H1 (cell line): ENCODE measurements around the gene ABI3BP. TPM values are rescaled to one million over a fixed set of nuclear protein-coding genes. Genes with fewer than 3 reads are reported as not detected.

Experiments used
- CTCF ChIA-PET: fragments of 300-600 bp; sonication (Branson Sonifier 250); formaldehyde crosslinking; loops from one replicate; lab custom pipeline; 2021; ENCODE audit not compliant: partially characterized antibody; lab: Charles Lee
- POLR2A ChIA-PET: fragments of 300-600 bp; sonication (Branson Sonifier 250); formaldehyde crosslinking; loops from one replicate; lab custom pipeline; 2021; ENCODE audit warnings: inconsistent platforms; ENCODE audit not compliant: partially characterized antibody; lab: Charles Lee
- DNase-seq, 2 experiments: peaks; one replicate each; pipeline versions ENCODE4 v3.0.0 to v3.0.0-alpha.2; 2010 to 2022; ENCODE audit warnings: low spot score in 2 of 2, low read depth in 1 of 2, mixed read lengths in 1 of 2
- FAIRE-seq: peaks from 2 replicates; lab custom pipeline; 2011; peaks lifted over from hg19 to GRCh38; lab: Jason Lieb, UNC
- H2AFZ ChIP-seq: 2 replicates; pipeline ENCODE4 v1.8.1; 2012; ENCODE audit warnings: low read length, inconsistent platforms
- H2AK5ac ChIP-seq: 2 replicates; pipeline ENCODE4 v1.6.1; 2013; ENCODE audit warnings: low read depth, low read length
- H2BK120ac ChIP-seq: replicated peaks from 2 replicates; pipeline ENCODE3; 2013; ENCODE audit warnings: low read depth, low read length, inconsistent platforms
- H2BK12ac ChIP-seq: 2 replicates; pipeline ENCODE4 v1.6.1; 2013; ENCODE audit warnings: low read depth, low read length
- H2BK15ac ChIP-seq: 2 replicates; pipeline ENCODE4 v1.6.1; 2013; ENCODE audit warnings: low read length
- H2BK20ac ChIP-seq: 2 replicates; pipeline ENCODE4 v1.6.1; 2013; ENCODE audit warnings: low read length
- H2BK5ac ChIP-seq: 2 replicates; pipeline ENCODE4 v1.6.1; 2013; ENCODE audit warnings: low read depth, low read length
- H3K14ac ChIP-seq: 2 replicates; pipeline ENCODE4 v1.6.1; 2013; ENCODE audit warnings: inconsistent platforms; ENCODE audit not compliant: insufficient read length
- H3K18ac ChIP-seq: 2 replicates; pipeline ENCODE4 v1.6.1; 2013; ENCODE audit warnings: low read length; ENCODE audit errors: extremely low read depth
- H3K23ac ChIP-seq: 2 replicates; pipeline ENCODE4 v1.6.1; 2013; ENCODE audit warnings: inconsistent platforms; ENCODE audit not compliant: insufficient read length
- H3K23me2 ChIP-seq: 2 replicates; pipeline ENCODE4 v1.6.1; 2013; ENCODE audit warnings: low read depth, low read length
- H3K27ac ChIP-seq: 2 replicates; pipeline ENCODE4 v1.6.1; 2011; ENCODE audit warnings: low read depth, low read length, inconsistent platforms
- H3K27me3 ChIP-seq, 4 experiments: replicated peaks in 1 of 4; 1 replicate in 1 of 4; 2 replicates in 3 of 4; pipeline versions ENCODE4 v1.6.1 to v1.8.1; 2011 to 2013; ENCODE audit warnings: low read length in 3 of 4, mild to moderate bottlenecking in 3 of 4, inconsistent platforms in 2 of 4, mixed read lengths in 2 of 4, moderate library complexity in 1 of 4; ENCODE audit not compliant: control insufficient read depth in 3 of 4, insufficient read depth in 3 of 4; ENCODE audit errors: extremely low read depth in 1 of 4
- H3K36me3 ChIP-seq, 4 experiments: 2 replicates each; pipeline versions ENCODE4 v1.6.1 to v1.8.1; 2011 to 2013; ENCODE audit warnings: mild to moderate bottlenecking in 4 of 4, low read length in 3 of 4, moderate library complexity in 2 of 4, control low read depth in 1 of 4, inconsistent platforms in 1 of 4; ENCODE audit not compliant: insufficient read depth in 4 of 4, control insufficient read depth in 2 of 4
- H3K4ac ChIP-seq: replicated peaks from 2 replicates; pipeline ENCODE3; 2013; ENCODE audit warnings: low read length, low read depth, mixed read lengths, inconsistent platforms; ENCODE audit not compliant: insufficient read length
- H3K4me1 ChIP-seq, 4 experiments: replicated peaks in 1 of 4; 1 replicate in 1 of 4; 2 replicates in 3 of 4; pipeline versions ENCODE4 v1.6.1 to v1.8.1; 2011 to 2013; ENCODE audit warnings: low read length in 3 of 4, inconsistent platforms in 2 of 4, mixed read lengths in 1 of 4; ENCODE audit not compliant: insufficient read depth in 4 of 4, control insufficient read depth in 3 of 4
- H3K4me2 ChIP-seq, 2 experiments: 2 replicates each; pipeline versions ENCODE4 v1.6.1 to v1.8.1; 2011 to 2013; ENCODE audit warnings: low read depth in 2 of 2, low read length in 2 of 2, control low read depth in 1 of 2, inconsistent platforms in 1 of 2, mild to moderate bottlenecking in 1 of 2; ENCODE audit not compliant: insufficient read depth in 1 of 2
- H3K4me3 ChIP-seq, 4 experiments: fragments of 200-600, 300-600 bp in 1 of 4; sonication (generic), shearing (Covaris generic), sonication (Bioruptor Twin) in 1 of 4; 2 replicates each; pipeline versions ENCODE4 v1.5.1 to v1.8.1; 2011 to 2016; ENCODE audit warnings: low read length in 4 of 4, low read depth in 3 of 4, control low read depth in 2 of 4, inconsistent platforms in 2 of 4, mild to moderate bottlenecking in 2 of 4, mixed read lengths in 1 of 4, moderate library complexity in 1 of 4; ENCODE audit not compliant: insufficient read depth in 2 of 4; ENCODE audit errors: extremely low read depth in 1 of 4
- H3K56ac ChIP-seq: replicated peaks from 2 replicates; pipeline ENCODE3; 2013; ENCODE audit warnings: low read depth, mild to moderate bottlenecking, mixed read lengths, low read length, inconsistent platforms; ENCODE audit not compliant: insufficient read length
- H3K79me1 ChIP-seq: 2 replicates; pipeline ENCODE4 v1.6.1; 2013; ENCODE audit warnings: low read depth, low read length, control low read depth
- H3K79me2 ChIP-seq, 2 experiments: 2 replicates each; pipeline versions ENCODE4 v1.6.1 to v1.8.1; 2012 to 2013; ENCODE audit warnings: low read length in 2 of 2, mild to moderate bottlenecking in 2 of 2, inconsistent platforms in 1 of 2; ENCODE audit not compliant: insufficient read depth in 2 of 2, control insufficient read depth in 1 of 2
- H3K9ac ChIP-seq, 4 experiments: replicated peaks in 1 of 4; 1 replicate in 1 of 4; 2 replicates in 3 of 4; pipeline versions ENCODE4 v1.6.1 to v1.8.1; 2011 to 2013; ENCODE audit warnings: low read depth in 3 of 4, low read length in 3 of 4, control low read depth in 2 of 4, mild to moderate bottlenecking in 2 of 4, moderate library complexity in 2 of 4, inconsistent platforms in 1 of 4; ENCODE audit errors: extremely low read depth in 1 of 4
- H3K9me3 ChIP-seq, 2 experiments: 2 replicates each; pipeline versions ENCODE4 v1.6.1 to v1.8.1; 2012 to 2013; ENCODE audit warnings: mild to moderate bottlenecking in 2 of 2, moderate library complexity in 2 of 2, control low read depth in 1 of 2, inconsistent platforms in 1 of 2, low read depth in 1 of 2, low read length in 1 of 2, mixed read lengths in 1 of 2; ENCODE audit not compliant: insufficient read depth in 2 of 2
- H4K20me1 ChIP-seq, 2 experiments: replicated peaks in 1 of 2; 2 replicates each; pipeline versions ENCODE3 to v1.8.1; 2011 to 2013; ENCODE audit warnings: inconsistent platforms in 2 of 2, low read length in 2 of 2, mild to moderate bottlenecking in 1 of 2; ENCODE audit not compliant: insufficient read depth in 2 of 2, control insufficient read depth in 1 of 2
- H4K5ac ChIP-seq: 2 replicates; pipeline ENCODE4 v1.6.1; 2013; ENCODE audit warnings: low read length, low read depth, mixed read lengths, inconsistent platforms; ENCODE audit not compliant: insufficient read length
- H4K8ac ChIP-seq: 2 replicates; pipeline ENCODE4 v1.8.0; 2013; ENCODE audit warnings: mild to moderate bottlenecking, moderate library complexity, low read length, inconsistent platforms; ENCODE audit not compliant: insufficient read depth; ENCODE audit errors: extremely low read depth
- H4K91ac ChIP-seq: replicated peaks from 2 replicates; pipeline ENCODE3; 2013; ENCODE audit warnings: low read length, mixed read lengths, inconsistent platforms; ENCODE audit not compliant: insufficient read length
- ATF2 ChIP-seq: IDR thresholded peaks from 2 replicates; pipeline ENCODE4 v1.6.1; 2012; ENCODE audit warnings: low read length, inconsistent platforms
- CREB1 ChIP-seq: IDR thresholded peaks from 2 replicates; pipeline ENCODE4 v1.6.1; 2012; ENCODE audit warnings: inconsistent platforms
- CTCF ChIP-seq, 3 experiments: IDR thresholded peaks; 1 replicate in 2 of 3; 2 replicates in 1 of 3; pipeline versions ENCODE4 v1.5.1 to v1.6.1; 2011; ENCODE audit warnings: low read length in 3 of 3, mild to moderate bottlenecking in 3 of 3, inconsistent platforms in 2 of 3, low read depth in 1 of 3, moderate library complexity in 1 of 3; ENCODE audit not compliant: insufficient read depth in 1 of 3; ENCODE audit errors: control extremely low read depth in 1 of 3
- EZH2 ChIP-seq: fragments of 200-600 bp; sonication (generic); IDR thresholded peaks from 2 replicates; pipeline ENCODE4 v1.7.1; 2012; ENCODE audit warnings: low read depth, mild to moderate bottlenecking, moderate library complexity, low read length, inconsistent platforms; ENCODE audit not compliant: severe bottlenecking
- HDAC2 ChIP-seq, 2 experiments: fragments of 300-600 bp in 1 of 2; sonication (generic) in 1 of 2; IDR thresholded peaks; 2 replicates each; pipeline ENCODE4 v1.6.1; 2011 to 2012; ENCODE audit warnings: low read depth in 2 of 2, low read length in 2 of 2, mild to moderate bottlenecking in 2 of 2, moderate library complexity in 2 of 2, borderline replicate concordance in 1 of 2, inconsistent platforms in 1 of 2
- POLR2AphosphoS5 ChIP-seq: IDR thresholded peaks from 2 replicates; pipeline ENCODE4 v1.6.1; 2011; ENCODE audit warnings: low read depth, low read length
- SAP30 ChIP-seq: fragments of 300-600 bp; sonication (generic); IDR thresholded peaks from 2 replicates; pipeline ENCODE4 v1.7.1; 2012; ENCODE audit warnings: low read length, moderate library complexity, mild to moderate bottlenecking, inconsistent platforms; ENCODE audit not compliant: insufficient read depth, insufficient replicate concordance
- SIRT6 ChIP-seq: IDR thresholded peaks from one replicate; pipeline ENCODE4 v1.7.1; 2012; ENCODE audit warnings: low read length, inconsistent platforms
- SUZ12 ChIP-seq: fragments of 200-600 bp; sonication (generic); IDR thresholded peaks from 2 replicates; pipeline ENCODE4 v1.6.1; 2012; ENCODE audit warnings: mild to moderate bottlenecking, inconsistent platforms, low read length, moderate library complexity, mixed read lengths
- ZNF274 ChIP-seq: IDR thresholded peaks from 2 replicates; pipeline ENCODE4 v1.7.0; 2012; ENCODE audit warnings: low read length, borderline replicate concordance; ENCODE audit errors: extremely low read depth
- WGBS, 2 experiments: shearing (Covaris generic) in 1 of 2; methylation state at CpG; one replicate each; pipeline versions ENCODE4 v1.1.6 to v1.1.7; 2013 to 2015; ENCODE audit warnings: low lambda C conversion rate in 2 of 2, mixed read lengths in 2 of 2, inconsistent platforms in 1 of 2, low coverage in 1 of 2, missing lambda C conversion rate in 1 of 2; ENCODE audit not compliant: insufficient replicate concordance in 2 of 2, insufficient coverage in 1 of 2, insufficient read length in 1 of 2; ENCODE audit errors: extremely low coverage in 1 of 2, missing lambda C conversion rate in 1 of 2; 5-methylcytosine and 5-hydroxymethylcytosine counted together
- polyA plus RNA-seq, 7 experiments: library from polyadenylated mRNA; depleted of rRNA in 3 of 7; stranded (reverse) in 5 of 7; unstranded in 2 of 7; fragments of >200 nt in 5 of 7; fragments of 200-250 nt in 2 of 7; gene quantifications; 1 replicate in 5 of 7; 2 replicates in 1 of 7; 4 replicates in 1 of 7; pipeline versions ENCODE4 v1.2.1 to v1.2.3, GENCODE V29; 2011 to 2013; ENCODE audit warnings: missing spikeins in 2 of 7, mixed read lengths in 2 of 7
- total RNA-seq: library from RNA; stranded (reverse); fragmentation: NEBNext Ultra II Directional; extraction: Animal tissue kit (Norgen Biotek cat#: 25700); gene quantifications from 2 replicates; pipeline ENCODE4 v1.2.1, GENCODE V29; 2021

The ABI3BP gene
- total and polyA plus RNA-seq, 2 of the 8 experiments (the other 6 are each of a cell fraction or from before 2014, with no cell fraction given) = 0.08 to 0.32 TPM

GRCh38 chr3:101039285-101039684, 46.1 kb upstream of the ABI3BP start:
- Histone ChIP-seq H3K27ac (no peak overlapping the region), H3K14ac (no peak overlapping the region), H3K79me2 (no peaks in the 10 kb centered on the region), H2BK12ac (no peak overlapping the region), H4K20me1 (no peaks in the 10 kb centered on the region), H3K23ac (no peak overlapping the region), H2BK120ac (no peak overlapping the region), H3K9me3 (no peaks in the 10 kb centered on the region), H3K79me1 (no peaks in the 10 kb centered on the region), H4K5ac (no peak overlapping the region), H3K36me3 (no peaks in the 10 kb centered on the region), H4K8ac (no peak overlapping the region), H3K4me1 (peaks cover 0 to 6% (median 0%) of the 10 kb centered on the region in 4 experiments; a peak in 2 of 7 replicates), H3K4me2 (no peak overlapping the region), H3K56ac (no peak overlapping the region), H2AFZ (no peak overlapping the region), H3K23me2 (no peaks in the 10 kb centered on the region), H3K4ac (no peak overlapping the region), H2AK5ac (no peak overlapping the region), H2BK5ac (no peak overlapping the region), H4K91ac (no peak overlapping the region), H2BK20ac (no peak overlapping the region), H3K4me3 (no peak overlapping the region), H3K27me3 (no peaks in the 10 kb centered on the region), H3K9ac (no peak overlapping the region), H2BK15ac (no peak overlapping the region), H3K18ac (no peak overlapping the region)
- CTCF ChIA-PET = interaction anchor here (1.8 kb wide), 1 partner anchor 31 kb away, joined by 4 read pairs; no protein-coding TSS in a partner anchor
- WGBS, 2 experiments = 90% methylated on average over 2 of the region's 2 CpGs; no CpG with 5 or more reads in 1 of the 2 experiments
- no peak for FAIRE-seq
- POLR2A ChIA-PET = no interaction called here
- no peak for DNase-seq
- TF ChIP-seq ZNF274 (no peak), SUZ12 (no peak), SAP30 (no peak), ATF2 (no peak), CTCF (IDR thresholded peaks at IDR 0.05; ENCODE audit: control extremely low read depth in 1 of 3, insufficient read depth in 1 of 3, low read depth in 1 of 3, low read length in 3 of 3) (no peak), POLR2AphosphoS5 (no peak), HDAC2 (IDR thresholded peaks at IDR 0.05; ENCODE audit: borderline replicate concordance in 1 of 2, low read depth in 2 of 2, low read length in 2 of 2) (no peak), SIRT6 (no peak), EZH2 (no peak), CREB1 (no peak)
